HT-29 (cell line): ENCODE results near the gene CDH4. TPM values are rescaled to one million over a fixed set of nuclear protein-coding genes. Genes with fewer than 3 reads are reported as not detected.
A peak's percentile ranks its signal among the peaks of the same experiment; 100 is the strongest.

Experiments used
- DNase-seq: peaks from one replicate; pipeline ENCODE4 v3.0.0-alpha.2; 2015; ENCODE audit warnings: low spot score
- total RNA-seq: library from RNA; depleted of rRNA; stranded (reverse); fragments of >200 nt; shearing (Covaris generic); gene quantifications from 2 replicates; pipeline ENCODE4 v1.2.3, GENCODE V29; 2014

The CDH4 gene
- total RNA-seq, 1 experiment from 2014 or later = not detected

DNA sequence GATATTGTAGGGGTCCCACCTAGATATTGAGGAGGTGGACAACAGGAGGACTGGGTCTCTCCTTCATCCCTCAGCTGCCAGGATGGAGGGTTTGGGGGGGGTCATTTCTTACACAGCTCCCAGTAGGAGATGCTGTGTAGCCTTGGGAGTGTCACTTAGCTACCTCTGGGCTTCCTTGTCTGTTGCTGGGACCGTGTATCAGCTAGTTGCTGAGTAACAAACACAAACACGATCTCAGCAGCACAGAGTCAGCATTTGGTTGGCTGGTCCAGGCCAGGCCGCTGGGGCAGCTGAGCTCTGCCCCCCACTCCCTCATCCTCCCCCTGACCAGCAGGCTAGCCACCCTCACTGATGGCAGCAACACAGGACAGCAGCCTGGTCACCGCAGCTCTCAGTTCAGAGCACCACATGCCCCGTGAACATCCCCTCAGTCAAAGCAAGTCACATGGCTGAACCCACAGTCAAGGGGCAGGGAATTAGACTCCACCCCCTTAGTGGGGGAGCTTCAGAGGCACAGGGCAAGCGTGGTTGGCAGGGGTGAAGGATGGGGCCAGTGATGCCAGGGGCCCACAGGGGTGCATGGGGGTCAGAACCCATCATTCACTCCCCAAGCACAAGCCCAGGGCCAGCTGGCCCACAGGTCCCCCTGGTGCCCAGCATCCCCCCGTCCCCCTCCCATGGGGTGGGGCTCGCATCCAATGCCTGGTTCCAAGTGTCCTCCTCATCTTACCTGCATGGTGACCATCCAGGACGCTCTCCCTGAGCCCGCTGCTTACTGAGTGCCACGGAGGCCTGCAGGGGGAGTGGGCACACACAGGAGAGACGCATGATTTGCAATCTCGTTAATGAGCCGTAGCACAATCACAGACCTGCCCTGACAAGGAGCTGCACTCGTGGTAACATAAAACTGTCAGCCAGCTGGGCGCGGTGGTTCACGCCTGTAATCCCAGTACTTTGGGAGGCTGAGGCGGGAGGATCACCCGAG lies 701.3 kb downstream of the CDH4 start:
- no peak for DNase-seq

DNA sequence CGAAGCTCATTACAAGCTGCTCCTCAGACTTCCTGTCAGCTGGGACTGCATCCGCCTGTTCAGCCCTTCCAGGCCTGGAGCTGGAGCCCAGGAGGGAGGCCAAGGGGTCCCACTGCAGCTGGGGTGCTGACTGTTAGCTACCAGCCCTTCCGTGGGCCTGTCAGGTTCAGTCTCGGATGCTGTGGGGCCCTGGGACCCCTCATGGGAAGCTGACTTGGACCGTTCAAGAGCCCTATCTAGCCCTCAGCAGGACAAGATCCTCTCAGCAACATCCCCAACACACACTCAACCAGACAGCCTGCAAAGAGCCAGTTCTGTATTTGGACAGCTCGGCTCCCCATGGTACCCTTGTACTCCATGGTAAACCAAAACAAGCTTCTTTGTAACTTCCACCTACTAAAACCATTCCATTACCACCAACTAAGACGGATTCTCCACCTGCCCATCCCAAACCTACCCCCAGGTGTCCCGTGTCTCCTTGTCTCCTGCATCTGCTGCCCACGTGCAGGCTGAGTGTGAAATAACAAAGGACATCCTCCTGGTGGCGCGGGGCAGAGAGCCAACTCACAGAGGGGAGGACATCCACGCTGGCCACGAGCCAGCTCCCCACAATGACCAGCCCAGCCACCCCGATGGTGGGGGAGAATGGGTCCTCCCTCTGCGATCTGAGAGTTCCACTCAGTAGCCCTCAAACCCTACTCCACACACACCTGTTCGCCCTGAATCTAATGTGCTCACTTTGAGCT lies 702.4 kb downstream of the CDH4 start:
- no peak for DNase-seq

DNA sequence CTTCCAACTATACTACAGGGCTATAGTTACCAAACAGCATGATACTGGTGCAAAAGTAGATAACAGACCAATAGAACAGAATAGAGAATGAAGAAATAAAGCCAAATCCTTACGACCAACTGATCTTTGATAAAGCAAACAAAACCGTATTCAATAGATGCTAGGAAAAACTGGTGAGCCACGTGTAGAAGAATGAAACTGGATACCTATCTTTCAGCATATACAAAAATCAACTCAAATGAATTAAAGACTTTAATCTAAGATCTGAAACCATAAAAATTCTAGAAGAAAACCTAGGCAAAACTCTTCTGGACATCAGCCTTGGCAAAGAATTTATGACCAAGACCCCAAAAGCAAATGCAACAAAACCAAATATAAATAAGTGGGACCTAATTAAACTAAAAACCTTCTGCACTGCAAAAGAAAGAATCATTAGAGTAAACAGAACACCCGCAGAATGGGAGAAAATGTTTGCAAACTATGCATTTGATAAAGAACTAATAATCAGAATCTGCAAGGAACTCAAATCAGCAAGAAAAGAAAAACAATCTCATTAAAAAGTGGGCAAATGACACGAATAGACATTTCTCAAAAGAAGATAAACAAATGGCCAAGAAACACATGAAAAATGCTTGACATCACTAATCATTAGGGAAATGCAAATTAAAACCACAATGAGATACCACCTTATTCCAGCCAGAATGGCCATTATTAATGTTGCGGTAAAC lies 703.8 kb downstream of the CDH4 start:
- no peak for DNase-seq

DNA sequence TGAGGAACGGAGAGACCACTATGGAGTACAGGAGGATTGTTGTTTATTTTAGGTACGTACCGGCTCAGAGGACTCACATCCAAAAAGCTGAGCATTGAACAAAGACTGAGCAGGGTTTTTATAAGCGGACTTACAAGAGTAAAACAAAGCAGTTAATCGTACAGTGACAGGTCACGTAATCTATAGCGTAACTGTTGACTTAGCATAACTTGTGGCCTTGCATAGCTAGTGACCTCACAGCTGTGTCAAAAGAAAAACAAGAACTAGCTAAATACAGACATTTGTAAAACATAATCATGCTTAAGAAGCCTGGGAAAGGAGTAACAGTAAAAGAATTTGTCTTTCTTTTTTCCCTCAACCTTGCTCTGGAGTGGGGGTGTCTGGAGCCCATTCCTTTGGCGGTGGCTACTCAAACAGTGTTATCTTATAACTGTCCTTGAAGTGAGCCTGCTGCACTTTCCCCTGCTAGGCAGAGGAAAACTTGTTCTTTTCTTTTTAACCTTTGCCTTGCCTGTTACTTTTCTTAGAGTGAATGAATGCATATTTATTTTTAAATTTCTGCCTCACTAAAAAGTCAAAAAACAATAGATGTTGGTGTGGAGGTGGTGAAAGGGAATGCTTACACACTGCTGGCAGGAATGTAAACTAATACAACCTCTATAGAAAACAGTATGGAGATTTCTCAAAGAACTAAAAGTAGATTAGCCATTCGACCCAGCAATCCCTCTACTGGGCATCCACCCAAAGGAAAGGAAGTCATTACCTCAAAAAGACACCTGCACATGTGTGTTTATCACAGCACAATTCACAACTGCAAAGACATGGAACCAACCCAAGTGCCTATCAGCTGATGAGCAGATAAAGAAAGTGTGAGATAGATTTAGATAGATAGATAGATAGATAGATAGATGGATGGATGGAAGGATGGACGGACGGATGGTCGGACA lies 704.6 kb downstream of the CDH4 start:
- no peak for DNase-seq

DNA sequence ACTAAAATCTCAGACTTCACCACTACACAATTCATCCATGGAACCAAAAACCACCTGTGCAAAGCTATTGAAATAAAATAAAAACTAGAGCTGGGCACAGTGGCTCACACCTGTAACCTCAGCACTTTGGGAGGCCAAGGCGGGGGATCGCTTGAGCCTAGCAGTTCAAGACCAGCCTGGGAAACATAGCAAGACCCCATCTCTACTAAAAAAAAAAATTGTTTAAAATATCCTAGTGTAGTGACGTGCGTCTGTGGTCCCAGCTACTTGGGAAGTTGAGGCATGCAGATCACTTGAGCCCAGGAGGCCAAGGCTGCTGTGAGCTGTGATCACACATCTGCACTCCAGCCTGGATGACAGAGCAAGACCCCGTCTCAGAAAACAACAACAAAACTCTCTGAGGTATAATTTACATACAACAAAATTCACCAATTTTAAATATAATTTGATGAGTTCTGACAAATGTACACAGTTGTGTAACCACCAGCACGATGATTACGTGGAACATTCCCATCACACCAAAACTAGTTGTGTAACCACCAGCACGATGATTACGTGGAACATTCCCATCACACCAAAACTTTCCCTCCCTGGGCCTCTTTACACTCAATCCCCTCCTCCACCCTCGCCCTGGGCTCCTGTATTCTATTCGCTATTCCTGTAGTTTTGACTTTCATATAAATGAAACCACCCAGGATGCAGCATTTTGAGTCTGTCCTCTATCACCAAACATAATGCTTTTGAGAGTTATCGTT lies 706.1 kb downstream of the CDH4 start:
- DNase-seq = no peak

DNA sequence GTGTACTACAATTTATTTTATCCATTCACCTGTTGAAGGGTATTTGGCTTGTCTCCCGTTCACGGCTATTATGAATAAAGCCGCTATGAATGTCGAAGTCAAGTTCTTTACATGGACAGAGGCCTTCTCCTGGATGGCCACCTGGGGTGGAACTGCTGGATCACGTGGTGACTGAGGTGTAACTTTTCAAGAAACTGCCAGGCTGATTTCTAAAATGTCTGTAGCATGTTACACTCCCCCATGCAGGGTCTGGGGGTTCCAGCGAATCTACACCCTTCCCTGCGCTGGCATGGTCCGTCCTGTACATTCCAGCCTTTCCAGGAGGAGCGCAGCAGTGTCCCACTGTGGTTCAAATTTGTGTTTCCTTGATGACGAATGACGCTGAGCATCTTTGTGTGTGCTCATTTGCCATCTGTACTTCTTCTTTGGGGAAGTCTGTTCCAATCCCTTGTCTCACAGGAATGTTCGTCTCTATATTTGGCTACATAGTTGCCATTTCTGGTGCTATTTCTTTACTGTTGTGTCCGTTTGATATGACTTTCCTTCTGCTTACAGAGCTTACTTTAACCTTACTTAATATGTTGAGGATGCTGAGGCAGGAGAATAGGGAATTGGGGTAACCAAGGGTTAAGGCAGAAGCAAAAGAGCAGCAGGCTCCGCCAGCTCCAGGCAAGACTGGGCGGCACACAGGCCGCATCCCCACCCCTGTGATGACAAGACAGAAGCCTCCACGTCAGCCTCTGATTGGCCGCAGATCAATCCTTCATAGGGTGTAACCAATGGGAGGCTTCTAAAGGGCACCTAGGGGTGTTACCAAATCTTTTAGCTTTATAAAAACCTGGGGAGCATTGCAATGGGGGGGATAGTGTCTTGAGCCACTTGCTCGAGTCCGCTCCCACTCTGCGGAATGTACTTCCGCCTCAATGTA lies 707.0 kb downstream of the CDH4 start:
- peak; percentile 50 for DNase-seq

DNA sequence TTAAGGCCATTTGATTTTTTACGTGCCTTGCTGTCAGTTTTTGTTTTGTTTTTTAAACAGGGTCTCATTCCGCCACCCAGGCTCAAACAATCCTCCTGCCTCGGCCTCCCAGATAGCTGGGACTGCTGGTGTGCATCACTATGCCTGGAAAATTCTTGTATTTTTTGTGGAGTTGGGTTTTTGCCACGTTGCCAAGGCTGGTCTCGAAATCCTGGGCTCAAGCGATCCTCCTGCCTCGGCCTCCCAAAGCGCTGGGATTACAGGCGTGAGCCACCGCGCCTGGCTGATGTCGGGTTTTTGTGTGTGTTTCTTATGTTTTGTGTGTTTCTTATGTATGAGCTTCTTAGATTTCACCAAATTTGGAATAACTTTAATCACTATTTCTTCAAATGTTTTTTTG lies 708.8 kb downstream of the CDH4 start:
- no peak for DNase-seq

DNA sequence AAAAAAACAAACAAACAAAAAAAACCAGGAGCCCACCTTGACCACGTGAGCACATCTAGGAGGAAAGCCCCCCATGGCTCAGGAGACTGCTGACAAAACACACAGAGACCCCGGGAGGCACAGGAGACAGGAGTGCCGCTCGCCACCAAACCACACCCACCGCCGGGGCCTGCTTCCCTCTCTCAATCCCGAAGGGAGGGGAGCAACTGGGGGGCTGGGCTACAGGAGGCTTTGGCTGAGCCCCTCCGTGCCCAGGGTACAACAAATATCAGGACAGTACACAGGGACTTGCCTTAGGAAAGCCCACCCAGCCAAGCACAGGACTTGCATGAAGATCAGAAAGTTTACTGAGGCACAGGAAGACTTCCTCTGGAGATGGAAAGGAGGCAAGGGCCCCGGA lies 711.1 kb downstream of the CDH4 start:
- DNase-seq = no peak

DNA sequence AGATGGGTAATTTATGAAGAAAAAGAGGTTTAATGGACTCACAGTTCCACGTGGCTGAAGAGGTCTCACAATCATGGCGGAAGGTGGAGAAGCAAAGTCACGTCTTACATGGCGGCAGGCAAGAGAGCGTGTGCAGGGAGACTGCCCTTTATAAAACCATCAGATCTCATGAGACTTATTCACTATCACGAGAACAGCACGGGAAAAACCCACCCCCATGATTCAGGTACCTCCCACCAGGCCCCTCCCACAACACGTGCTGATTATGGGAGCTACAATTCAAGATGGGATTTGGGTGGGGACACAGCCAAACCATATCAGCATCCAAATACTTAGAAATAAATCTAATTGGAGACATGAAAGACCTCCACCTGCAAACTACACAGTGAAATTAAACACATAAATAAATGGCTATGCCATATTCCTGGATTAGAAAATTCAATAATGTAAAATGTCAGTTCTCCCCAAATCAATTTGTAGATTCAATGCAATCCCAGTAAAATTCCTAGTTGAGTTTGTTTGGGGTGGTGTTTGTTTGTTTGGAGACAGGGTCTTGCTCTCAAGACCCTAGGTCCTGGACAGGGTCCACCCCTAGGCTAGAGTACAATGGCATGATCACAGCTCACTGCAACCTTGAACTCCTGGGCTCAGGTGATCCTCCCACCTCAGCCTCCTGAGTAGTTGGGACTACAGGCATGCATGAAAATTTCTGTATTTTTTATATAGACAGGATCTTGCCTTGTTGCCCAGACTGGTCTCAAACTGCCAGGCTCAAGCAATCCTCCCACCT lies 712.0 kb downstream of the CDH4 start:
- no peak for DNase-seq

DNA sequence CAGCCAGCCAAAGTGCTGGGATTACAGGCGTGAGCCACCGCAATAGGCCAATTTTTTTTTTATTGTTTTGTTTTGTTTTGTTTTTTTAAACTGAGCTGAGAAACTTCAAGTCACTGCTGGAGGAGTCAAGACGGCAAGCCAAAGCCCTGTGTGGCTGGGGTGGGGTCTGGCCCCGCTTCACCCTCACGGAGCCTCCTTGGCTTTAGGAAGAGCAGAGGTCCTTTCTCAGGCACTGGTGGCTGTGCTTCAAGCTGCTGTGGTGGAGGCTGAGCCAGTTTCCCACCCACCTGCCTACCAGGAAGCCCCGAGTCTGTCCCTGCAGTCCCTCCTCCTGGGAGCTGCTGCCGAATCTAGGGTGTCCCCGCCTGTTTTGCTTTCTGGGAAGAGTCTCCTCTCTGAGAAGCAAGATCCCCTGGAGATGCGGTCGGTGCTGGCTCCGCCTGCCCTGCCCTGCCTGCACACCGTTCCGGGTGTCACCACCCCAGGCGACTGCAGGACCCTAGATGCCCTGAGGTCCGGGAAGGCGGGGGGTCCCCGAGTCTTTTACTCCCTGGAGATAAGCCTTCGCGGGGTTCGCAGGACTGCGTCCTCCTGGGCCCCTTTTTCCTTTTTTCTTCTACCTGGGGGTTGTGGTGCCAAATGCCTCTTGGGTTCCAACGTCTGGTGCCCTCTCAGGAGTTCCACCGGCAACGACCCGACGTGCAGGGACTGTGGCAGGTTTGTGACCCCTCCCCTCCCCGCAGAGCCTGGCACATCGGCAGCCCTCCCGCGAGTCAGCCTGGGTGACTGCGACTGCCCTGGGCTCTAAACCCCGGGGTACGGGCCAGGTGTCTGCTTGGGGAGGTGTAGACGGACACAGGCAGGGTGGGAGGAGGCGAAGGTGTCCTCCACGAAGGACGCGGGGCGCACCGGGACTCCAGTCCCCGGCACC lies 712.9 kb downstream of the CDH4 start:
- DNase-seq = no peak

DNA sequence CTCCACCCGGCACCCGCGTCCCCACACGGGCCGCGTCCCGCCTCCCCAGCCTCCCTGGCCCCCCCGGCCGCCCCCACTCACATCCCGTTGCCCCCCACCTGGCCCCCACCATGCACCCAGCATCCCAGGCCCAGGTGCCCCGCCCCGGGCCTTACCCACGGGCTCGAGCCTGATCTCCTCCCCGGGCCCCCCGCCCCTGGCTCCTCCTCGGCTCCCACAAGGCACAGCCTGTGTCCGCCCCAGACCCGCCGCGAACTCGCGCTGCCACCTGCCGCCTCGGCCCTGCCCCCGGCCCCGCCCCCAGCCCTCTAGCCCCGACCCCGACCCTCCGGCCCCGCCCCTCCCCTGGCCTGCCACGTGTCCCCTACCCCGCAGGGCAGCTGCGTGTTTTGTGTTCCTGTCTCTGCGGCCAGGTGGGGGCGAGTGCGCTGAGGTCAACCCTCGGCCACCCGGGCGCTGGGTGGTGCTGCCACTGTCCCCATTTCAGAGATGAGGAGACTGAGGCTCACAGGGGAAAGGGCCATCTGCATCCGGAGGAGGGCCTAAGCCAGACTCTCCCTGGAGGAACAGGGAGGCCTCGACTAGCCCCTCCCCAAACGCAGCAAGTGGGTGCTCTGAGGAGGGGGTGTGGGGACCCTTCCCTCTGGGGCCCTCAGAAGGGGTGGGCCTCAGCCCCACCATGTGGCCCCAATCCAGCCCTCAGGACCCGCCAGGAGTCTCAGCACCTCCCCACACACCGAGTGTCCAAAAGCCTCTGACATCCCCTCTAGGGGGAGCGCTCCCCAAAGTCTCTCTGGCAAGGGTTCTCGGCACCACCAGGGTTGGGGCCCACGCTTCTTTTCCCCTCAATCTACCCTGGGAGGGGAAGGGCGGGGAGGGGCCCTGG lies 713.8 kb downstream of the CDH4 start:
- DNase-seq = no peak

DNA sequence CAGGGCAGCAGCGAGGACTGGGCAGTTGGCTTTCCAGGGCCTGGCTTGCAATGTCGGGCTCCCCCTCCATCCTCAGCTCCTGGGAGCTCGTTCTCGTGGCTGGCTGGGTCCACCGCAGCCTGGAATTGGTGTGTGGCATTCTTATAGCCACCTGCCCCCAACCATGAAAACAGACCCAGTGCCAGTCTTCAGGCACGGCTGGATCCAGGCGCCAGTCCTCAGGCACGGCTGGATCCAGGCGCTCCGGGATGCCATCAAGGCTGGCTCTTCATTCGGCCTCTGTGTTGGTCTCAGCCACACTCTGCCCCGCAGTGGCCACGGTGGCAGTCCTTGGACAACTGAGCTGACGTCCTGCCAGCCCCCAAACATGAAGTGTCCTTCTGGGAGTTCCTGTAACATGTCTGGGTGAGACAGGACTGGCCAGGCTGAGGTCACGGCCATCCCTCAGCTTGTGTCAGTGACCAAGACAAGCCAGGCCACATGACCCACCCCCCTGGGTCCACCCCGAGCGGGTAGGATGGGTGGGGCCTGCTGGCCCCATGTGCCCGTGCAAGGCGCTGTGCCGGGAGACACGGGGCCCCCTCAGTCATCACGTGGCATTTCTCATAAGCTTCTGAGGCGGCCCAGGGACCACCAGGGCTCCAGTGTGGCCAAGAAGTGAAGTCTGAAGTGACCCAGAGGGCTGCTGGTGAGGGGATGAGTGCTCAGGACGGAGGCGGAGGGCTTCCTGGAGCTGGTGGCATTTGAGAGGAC lies 714.6 kb downstream of the CDH4 start:
- DNase-seq = no peak

DNA sequence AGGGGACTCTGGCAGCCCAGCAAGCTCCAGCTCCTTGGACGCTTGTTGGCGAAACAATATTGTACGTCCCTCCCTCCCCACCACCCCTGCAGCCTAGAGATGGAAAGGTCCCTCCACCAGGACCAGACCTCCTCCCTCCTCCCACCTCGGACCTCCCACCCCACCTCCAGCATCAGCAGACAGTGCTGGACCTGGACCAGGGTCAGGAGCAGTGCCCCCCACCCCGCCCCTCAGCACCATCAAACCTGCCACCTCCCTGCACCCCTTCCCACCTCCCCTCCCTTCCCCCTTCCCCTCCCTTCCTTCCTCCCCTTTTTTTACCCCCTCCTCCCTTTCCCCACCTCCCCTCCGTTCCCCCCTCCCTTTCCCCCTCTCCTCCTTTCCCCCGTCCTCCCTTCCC lies 715.2 kb downstream of the CDH4 start:
- DNase-seq = no peak

DNA sequence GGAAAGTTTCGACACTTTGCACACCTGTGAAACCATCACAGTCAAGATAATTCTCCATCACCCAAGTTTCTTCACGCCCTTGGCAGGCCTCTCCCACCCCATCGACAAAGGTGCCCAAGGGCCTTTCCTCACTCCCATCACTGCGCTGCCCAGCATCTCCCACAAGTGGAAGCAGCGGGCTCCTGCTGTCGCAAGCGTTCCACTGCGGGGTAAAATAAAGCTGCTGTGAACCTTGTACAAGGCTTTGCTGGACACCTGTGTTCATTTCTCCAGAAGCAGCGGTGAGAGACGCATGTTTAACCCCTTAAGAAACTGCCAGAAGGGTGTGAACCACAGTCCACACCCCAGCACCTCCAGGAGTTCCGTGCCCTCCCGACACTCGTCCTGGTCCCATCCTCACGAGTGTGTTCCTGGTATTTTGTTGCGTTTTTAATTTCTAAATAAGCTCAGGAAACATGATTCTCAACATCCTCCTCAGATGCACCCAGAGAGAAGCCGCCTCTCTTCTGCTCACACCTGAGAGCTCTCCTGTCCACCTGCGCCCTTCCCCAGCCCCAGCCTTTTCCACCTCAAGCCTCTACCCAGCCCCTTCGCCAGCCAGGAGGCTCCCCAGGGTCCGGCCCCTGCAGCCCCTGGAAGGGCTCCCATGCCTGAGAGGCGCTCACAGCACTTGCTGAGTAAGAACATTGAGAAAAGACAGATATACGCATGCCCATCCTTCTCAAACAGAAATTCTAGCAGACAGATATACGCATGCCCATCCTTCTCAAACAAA lies 716.2 kb downstream of the CDH4 start:
- DNase-seq = no peak

DNA sequence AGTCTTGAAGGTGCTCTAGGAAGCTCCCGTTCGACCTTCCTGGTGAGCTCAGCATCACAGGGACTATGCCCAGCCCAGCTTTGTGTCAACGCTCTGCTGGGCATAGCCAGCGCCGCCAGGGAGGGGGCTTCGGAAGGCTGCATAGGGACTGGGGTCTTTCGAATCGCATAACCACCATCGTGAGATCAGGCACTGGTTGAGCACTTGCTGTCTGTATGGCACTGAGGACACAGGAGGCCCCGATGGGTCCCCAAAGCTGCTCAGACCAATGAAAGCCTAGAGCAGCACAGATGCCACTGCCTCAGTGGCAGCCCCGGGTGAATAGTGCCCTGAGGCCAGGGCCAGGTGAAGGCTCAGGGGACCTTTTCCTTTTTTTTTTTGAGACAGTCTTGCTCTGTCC lies 716.9 kb downstream of the CDH4 start:
- no peak for DNase-seq
